H9 (cell line): Measurements from ENCODE around the gene EMB. TPM values are rescaled to one million over a fixed set of nuclear protein-coding genes. Genes with fewer than 3 reads are reported as not detected.
"Not testable (repeated sequence)": the region's sequence is repeated elsewhere in the genome, so short reads cannot be mapped to it uniquely, and the experiment has no call there.

Experiments used
- DNase-seq: peaks from one replicate; pipeline ENCODE4 v3.0.0-alpha.2; 2017
- H2AFZ ChIP-seq: one replicate; pipeline ENCODE4 v1.6.1; 2013; ENCODE audit warnings: mild to moderate bottlenecking, low read length, control low read depth, moderate library complexity
- H2AK5ac ChIP-seq: 2 replicates; pipeline ENCODE4 v1.6.1; 2013; ENCODE audit warnings: low read length, control low read depth, mixed read lengths; ENCODE audit not compliant: insufficient read length
- H2BK120ac ChIP-seq: one replicate; pipeline ENCODE4 v1.6.1; 2013; ENCODE audit warnings: low read depth, mild to moderate bottlenecking, low read length, control low read depth, inconsistent platforms; ENCODE audit not compliant: poor library complexity, severe bottlenecking
- H2BK12ac ChIP-seq: 2 replicates; pipeline ENCODE4 v1.6.1; 2013; ENCODE audit warnings: low read length, control low read depth, mixed read lengths, low read depth; ENCODE audit not compliant: insufficient read length
- H2BK15ac ChIP-seq: 2 replicates; pipeline ENCODE4 v1.6.1; 2013; ENCODE audit warnings: low read depth, low read length, control low read depth
- H2BK20ac ChIP-seq: one replicate; pipeline ENCODE4 v1.6.1; 2013; ENCODE audit warnings: low read depth, mild to moderate bottlenecking, low read length, control low read depth, inconsistent platforms; ENCODE audit not compliant: poor library complexity, severe bottlenecking
- H2BK5ac ChIP-seq: 2 replicates; pipeline ENCODE4 v1.6.1; 2013; ENCODE audit warnings: low read length, control low read depth, mixed read lengths; ENCODE audit not compliant: insufficient read length
- H3K14ac ChIP-seq: 2 replicates; pipeline ENCODE4 v1.6.1; 2013; ENCODE audit warnings: low read length, control low read depth; ENCODE audit not compliant: insufficient read depth
- H3K18ac ChIP-seq: 2 replicates; pipeline ENCODE4 v1.6.1; 2013; ENCODE audit warnings: low read depth, mild to moderate bottlenecking, mixed read lengths, low read length, control low read depth; ENCODE audit not compliant: insufficient read length
- H3K23ac ChIP-seq: 2 replicates; pipeline ENCODE4 v1.6.1; 2013; ENCODE audit warnings: low read length, control low read depth, mixed read lengths, low read depth; ENCODE audit not compliant: insufficient read length
- H3K23me2 ChIP-seq: 2 replicates; pipeline ENCODE4 v1.6.1; 2013; ENCODE audit warnings: low read depth, mild to moderate bottlenecking, mixed read lengths, low read length, control low read depth; ENCODE audit not compliant: insufficient read length, poor library complexity, severe bottlenecking
- H3K27ac ChIP-seq: 2 replicates; pipeline ENCODE4 v1.5.1; 2013; ENCODE audit warnings: low read length, control low read depth, mixed read lengths, low read depth; ENCODE audit not compliant: insufficient read length
- H3K27me3 ChIP-seq: 2 replicates; pipeline ENCODE4 v1.6.1; 2013; ENCODE audit warnings: low read length, control low read depth, inconsistent platforms; ENCODE audit not compliant: insufficient read depth
- H3K4ac ChIP-seq: 2 replicates; pipeline ENCODE4 v1.6.1; 2013; ENCODE audit warnings: low read depth, mild to moderate bottlenecking, control low read depth, inconsistent platforms, low read length, moderate library complexity
- H3K4me1 ChIP-seq: 2 replicates; pipeline ENCODE4 v1.6.1; 2013; ENCODE audit warnings: low read length, control low read depth, inconsistent platforms; ENCODE audit not compliant: insufficient read depth
- H3K4me2 ChIP-seq: 2 replicates; pipeline ENCODE4 v1.6.1; 2013; ENCODE audit warnings: low read length, control low read depth, mixed read lengths; ENCODE audit not compliant: insufficient read length, insufficient read depth
- H3K56ac ChIP-seq: 2 replicates; pipeline ENCODE4 v1.6.1; 2013; ENCODE audit warnings: low read depth, mild to moderate bottlenecking, mixed read lengths, low read length, control low read depth; ENCODE audit not compliant: insufficient read length
- H3K79me1 ChIP-seq: 2 replicates; pipeline ENCODE4 v1.6.1; 2013; ENCODE audit warnings: low read depth, mild to moderate bottlenecking, moderate library complexity, low read length, control low read depth, inconsistent platforms; ENCODE audit not compliant: insufficient read depth, poor library complexity, severe bottlenecking
- H3K79me2 ChIP-seq: 2 replicates; pipeline ENCODE4 v1.6.1; 2013; ENCODE audit warnings: low read length, control low read depth, inconsistent platforms; ENCODE audit not compliant: insufficient read depth
- H3K9ac ChIP-seq: 2 replicates; pipeline ENCODE4 v1.6.1; 2013; ENCODE audit warnings: low read length, control low read depth, mixed read lengths; ENCODE audit not compliant: insufficient read length; ENCODE audit errors: extremely low read depth
- H3K9me3 ChIP-seq: one replicate; pipeline ENCODE4 v1.6.1; 2013; ENCODE audit warnings: low read depth, low read length, inconsistent platforms; ENCODE audit not compliant: control insufficient read depth
- H3T11ph ChIP-seq: one replicate; pipeline ENCODE4 v1.6.1; 2013; ENCODE audit warnings: mild to moderate bottlenecking, low read length, control low read depth, inconsistent platforms
- H4K20me1 ChIP-seq: one replicate; pipeline ENCODE4 v1.6.1; 2013; ENCODE audit not compliant: control insufficient read depth, insufficient read length, insufficient read depth
- H4K5ac ChIP-seq: 2 replicates; pipeline ENCODE4 v1.6.1; 2013; ENCODE audit warnings: low read depth, mild to moderate bottlenecking, mixed read lengths, low read length, control low read depth; ENCODE audit not compliant: insufficient read length
- H4K8ac ChIP-seq: replicated peaks from 2 replicates; pipeline ENCODE4 v1.6.1; 2013; ENCODE audit warnings: low read length, control low read depth, mixed read lengths, low read depth; ENCODE audit not compliant: insufficient read length
- H4K91ac ChIP-seq: 2 replicates; pipeline ENCODE4 v1.6.1; 2013; ENCODE audit warnings: low read depth, mild to moderate bottlenecking, moderate library complexity, mixed read lengths, low read length, control low read depth; ENCODE audit not compliant: insufficient read length
- H3K27ac Mint-ChIP-seq, 3 experiments: 2 replicates in 2 of 3; 3 replicates in 1 of 3; pipeline ENCODE4 v1.8.0; 2020 to 2021; ENCODE audit warnings: mixed read lengths in 3 of 3, mild to moderate bottlenecking in 1 of 3, moderate library complexity in 1 of 3
- H3K27me3 Mint-ChIP-seq: 2 replicates; pipeline ENCODE4 v1.8.0; 2021; ENCODE audit warnings: low read depth, mild to moderate bottlenecking, moderate library complexity, mixed read lengths
- H3K36me3 Mint-ChIP-seq, 3 experiments: 2 replicates in 2 of 3; 3 replicates in 1 of 3; pipeline ENCODE4 v1.8.0; 2020 to 2021; ENCODE audit warnings: low read depth in 3 of 3, mixed read lengths in 3 of 3; ENCODE audit not compliant: insufficient read depth in 1 of 3
- H3K4me1 Mint-ChIP-seq, 2 experiments: 2 replicates each; pipeline ENCODE4 v1.8.0; 2020; ENCODE audit warnings: mixed read lengths in 2 of 2
- H3K4me3 Mint-ChIP-seq, 2 experiments: 2 replicates in 1 of 2; 3 replicates in 1 of 2; pipeline ENCODE4 v1.8.0; 2020 to 2021; ENCODE audit warnings: mild to moderate bottlenecking in 2 of 2, mixed read lengths in 2 of 2, moderate library complexity in 1 of 2
- H3K9me3 Mint-ChIP-seq, 2 experiments: 2 replicates in 1 of 2; 3 replicates in 1 of 2; pipeline ENCODE4 v1.8.0; 2020; ENCODE audit warnings: mild to moderate bottlenecking in 2 of 2, mixed read lengths in 2 of 2, moderate library complexity in 1 of 2
- WGBS: extraction: QIAGEN DNeasy Blood & Tissue Kit; methylation state at CpG from one replicate; pipeline ENCODE4 v1.1.7; 2013; ENCODE audit warnings: missing lambda C conversion rate, low lambda C conversion rate, mixed read lengths; ENCODE audit not compliant: insufficient read length; ENCODE audit errors: extremely low coverage; 5-methylcytosine and 5-hydroxymethylcytosine counted together
- total RNA-seq: library from RNA; stranded (reverse); gene quantifications from 2 replicates; pipeline ENCODE4 v1.2.1, GENCODE V29; 2021
- TF ChIP-seq, protein P1 (sequence below): fragments of 200-600 bp; sonication (generic); conservative IDR thresholded peaks from 3 replicates; pipeline ENCODE4 v1.8.0; 2021; ENCODE audit warnings: antibody characterized with exemption, mild to moderate bottlenecking

EMB gene
- total RNA-seq, 1 experiment from 2014 or later, result 39.4 TPM

DNA sequence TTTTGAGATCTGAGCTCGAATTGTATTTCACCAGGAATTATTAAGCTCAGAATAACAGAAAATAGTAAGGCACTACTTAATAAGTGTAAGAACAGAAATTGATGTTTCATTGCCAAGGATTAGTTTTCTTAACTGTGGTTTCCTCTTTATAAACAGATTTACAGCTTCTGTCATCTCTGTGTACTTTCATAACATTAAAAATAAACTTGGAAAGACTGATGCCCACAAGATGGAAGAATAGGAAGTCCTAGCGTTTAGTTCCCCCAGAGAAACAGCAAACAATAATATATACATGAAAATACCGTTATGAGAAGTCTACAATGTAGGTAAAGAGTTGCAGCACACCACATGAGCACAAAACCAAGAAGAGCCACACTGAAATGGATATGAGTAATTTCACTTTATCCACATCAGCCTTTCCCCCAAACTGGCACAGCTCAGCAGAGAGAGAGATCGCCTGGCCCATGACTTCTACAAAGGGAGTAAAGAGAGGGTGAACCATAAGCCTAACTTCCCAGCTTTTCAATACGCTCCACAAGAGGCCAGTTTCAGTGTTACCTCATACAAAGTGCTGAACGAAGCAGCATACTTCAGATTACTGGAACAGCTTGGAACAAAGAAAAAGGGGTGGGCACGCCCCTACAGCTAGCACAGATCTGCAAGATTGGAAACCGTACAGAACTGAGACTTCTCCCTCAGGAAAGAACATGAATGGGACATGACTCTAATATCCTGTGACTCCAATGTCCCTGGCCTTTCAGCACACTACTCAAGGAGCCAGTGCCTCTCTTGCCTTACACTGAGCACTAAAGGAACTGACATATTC, 75.4 kb downstream of the EMB start:
- H2BK120ac ChIP-seq, result no peak overlapping the region
- no peaks in the 10 kb centered on the region for H3K4me1 Mint-ChIP-seq
- H3K36me3 Mint-ChIP-seq, result peaks cover 22 to 57% (median 26%) of the 10 kb centered on the region in 3 experiments

DNA sequence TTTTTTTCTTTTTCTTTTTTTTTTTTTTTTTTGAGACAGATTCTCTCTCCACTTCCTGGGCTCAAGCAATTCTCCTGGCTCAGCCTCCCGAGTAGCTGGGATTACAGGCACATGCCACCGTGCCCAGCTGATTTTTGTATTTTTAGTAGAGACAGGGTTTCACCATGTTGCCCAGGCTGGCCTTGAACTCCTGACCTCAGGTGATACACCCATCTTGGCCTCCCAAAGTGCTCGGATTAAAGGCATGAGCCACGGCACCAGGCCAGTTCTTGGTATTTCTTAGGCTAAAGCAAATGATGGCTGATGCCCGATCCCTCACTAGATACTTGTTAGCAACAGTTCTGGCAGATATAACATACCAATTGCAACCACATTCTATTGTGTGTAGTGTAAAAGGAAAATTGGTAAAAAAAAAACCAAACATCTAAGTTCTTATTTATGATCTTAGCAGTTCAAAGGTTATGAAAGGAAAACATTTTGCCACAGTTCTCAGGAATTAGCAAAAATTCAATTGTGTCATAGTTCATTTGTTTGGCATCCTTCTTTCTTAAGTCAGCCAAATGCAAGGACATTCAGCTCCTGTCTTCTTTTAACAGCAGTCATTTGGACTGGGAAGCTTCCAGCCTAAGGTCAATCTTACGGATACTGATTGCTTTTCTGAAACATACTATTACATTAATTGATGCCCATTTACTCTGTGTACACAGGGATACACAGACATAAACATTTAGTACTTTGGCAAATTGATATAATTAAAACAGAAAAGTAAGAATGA, 76.4 kb downstream of the EMB start:
- H3K23ac ChIP-seq, H2BK120ac ChIP-seq, H3K79me2 ChIP-seq, H3K79me1 ChIP-seq, H3K9ac ChIP-seq, H4K20me1 ChIP-seq, H2BK20ac ChIP-seq, H2AK5ac ChIP-seq, H2BK12ac ChIP-seq, H4K5ac ChIP-seq, H3K14ac ChIP-seq, DNase-seq, H3K4me1 ChIP-seq, H3K4ac ChIP-seq, H3K27me3 Mint-ChIP-seq, H2AFZ ChIP-seq, H3K23me2 ChIP-seq, H3K27ac Mint-ChIP-seq, H3T11ph ChIP-seq, H3K27ac ChIP-seq, H3K56ac ChIP-seq, H3K27me3 ChIP-seq, H2BK5ac ChIP-seq, H3K4me1 Mint-ChIP-seq, H2BK15ac ChIP-seq, H3K4me3 Mint-ChIP-seq, H4K91ac ChIP-seq, H4K8ac ChIP-seq, H3K18ac ChIP-seq, H3K4me2 ChIP-seq: not testable (repeated sequence)
- peaks cover 13% of the 10 kb centered on the region for H3K9me3 ChIP-seq
- peaks cover 17 to 55% (median 21%) of the 10 kb centered on the region in 3 experiments for H3K36me3 Mint-ChIP-seq
- peaks cover 78 to 90% of the 10 kb centered on the region in 2 experiments for H3K9me3 Mint-ChIP-seq
- WGBS, result no CpG with 5 or more reads among the region's 6 CpGs

More for the DNA sequence above, 75.4 kb downstream of the EMB start:
- Histone ChIP-seq H3K9ac (no peak overlapping the region), H2BK20ac (no peak overlapping the region), H2BK12ac (no peak overlapping the region), H4K8ac (no peak overlapping the region), H2BK15ac (no peak overlapping the region), H2AK5ac (no peak overlapping the region), H4K20me1 (no peaks in the 10 kb centered on the region), H3K27ac (no peak overlapping the region), H3K18ac (no peak overlapping the region), H3K4me1 (no peaks in the 10 kb centered on the region), H2AFZ (no peak overlapping the region), H3K4ac (no peak overlapping the region), H3K23me2 (no peaks in the 10 kb centered on the region), H3K56ac (no peak overlapping the region), H3K23ac (no peak overlapping the region), H3K79me1 (no peaks in the 10 kb centered on the region), H4K91ac (no peak overlapping the region), H2BK5ac (no peak overlapping the region), H3K9me3 (peaks cover 13% of the 10 kb centered on the region), H4K5ac (no peak overlapping the region), H3K79me2 (no peaks in the 10 kb centered on the region), H3K4me2 (no peak overlapping the region), H3T11ph (no peak overlapping the region), H3K27me3 (no peaks in the 10 kb centered on the region), H3K14ac (no peak overlapping the region)
- H3K27ac Mint-ChIP-seq, result no peak overlapping the region
- WGBS, result no CpG with 5 or more reads among the region's 8 CpGs
- peaks cover 80 to 92% of the 10 kb centered on the region in 2 experiments for H3K9me3 Mint-ChIP-seq
- no peak for DNase-seq
- TF ChIP-seq, protein P1, sequence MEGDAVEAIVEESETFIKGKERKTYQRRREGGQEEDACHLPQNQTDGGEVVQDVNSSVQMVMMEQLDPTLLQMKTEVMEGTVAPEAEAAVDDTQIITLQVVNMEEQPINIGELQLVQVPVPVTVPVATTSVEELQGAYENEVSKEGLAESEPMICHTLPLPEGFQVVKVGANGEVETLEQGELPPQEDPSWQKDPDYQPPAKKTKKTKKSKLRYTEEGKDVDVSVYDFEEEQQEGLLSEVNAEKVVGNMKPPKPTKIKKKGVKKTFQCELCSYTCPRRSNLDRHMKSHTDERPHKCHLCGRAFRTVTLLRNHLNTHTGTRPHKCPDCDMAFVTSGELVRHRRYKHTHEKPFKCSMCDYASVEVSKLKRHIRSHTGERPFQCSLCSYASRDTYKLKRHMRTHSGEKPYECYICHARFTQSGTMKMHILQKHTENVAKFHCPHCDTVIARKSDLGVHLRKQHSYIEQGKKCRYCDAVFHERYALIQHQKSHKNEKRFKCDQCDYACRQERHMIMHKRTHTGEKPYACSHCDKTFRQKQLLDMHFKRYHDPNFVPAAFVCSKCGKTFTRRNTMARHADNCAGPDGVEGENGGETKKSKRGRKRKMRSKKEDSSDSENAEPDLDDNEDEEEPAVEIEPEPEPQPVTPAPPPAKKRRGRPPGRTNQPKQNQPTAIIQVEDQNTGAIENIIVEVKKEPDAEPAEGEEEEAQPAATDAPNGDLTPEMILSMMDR, result no peak
- H3K4me3 Mint-ChIP-seq, result no peak overlapping the region
- H3K27me3 Mint-ChIP-seq, result peaks cover 3% of the 10 kb centered on the region; the same call in 1 of the 2 replicates
